Activated naive CD4-positive, alpha-beta T cell treated with anti-CD3 and anti-CD28 coated beads for 36 hours (primary cell): ENCODE data around the gene SOX2. TPM values are rescaled to one million over a fixed set of nuclear protein-coding genes. Genes with fewer than 3 reads are reported as not detected.

Experiments used
- CTCF ChIA-PET: fragments of 350-600 bp; sonication (Branson Sonifier 250); formaldehyde crosslinking; loops from one replicate; lab custom pipeline; 2021; ENCODE audit warnings: antibody characterized with exemption; lab: Charles Lee
- DNase-seq: peaks from one replicate; pipeline ENCODE4 v3.0.0-alpha.2; 2020
- H3K27ac Mint-ChIP-seq: one replicate; pipeline ENCODE4 v1.8.0; 2021; ENCODE audit warnings: mild to moderate bottlenecking, mixed read lengths
- H3K27me3 Mint-ChIP-seq: one replicate; pipeline ENCODE4 v1.8.0; 2021; ENCODE audit warnings: low read depth, mixed read lengths
- H3K36me3 Mint-ChIP-seq: one replicate; pipeline ENCODE4 v1.8.0; 2021; ENCODE audit warnings: low read depth, mixed read lengths
- H3K4me1 Mint-ChIP-seq: one replicate; pipeline ENCODE4 v1.8.0; 2021; ENCODE audit warnings: low read depth, mixed read lengths
- H3K4me3 Mint-ChIP-seq: one replicate; pipeline ENCODE4 v1.8.0; 2021; ENCODE audit warnings: mild to moderate bottlenecking, moderate library complexity, mixed read lengths
- H3K9me3 Mint-ChIP-seq: one replicate; pipeline ENCODE4 v1.8.0; 2021; ENCODE audit warnings: mixed read lengths
- intact Hi-C: fragments of 100-400 bp; cut with micrococcal nuclease; formaldehyde crosslinking; loops from one replicate; pipeline ENCODE4 v1.15.1; 2023
- total RNA-seq, 2 experiments: library from RNA; stranded (reverse); gene quantifications; one replicate each; pipeline ENCODE4 v1.2.3, GENCODE V29; 2021

SOX2 gene
- total RNA-seq, 2 experiments from 2014 or later = not detected

DNA sequence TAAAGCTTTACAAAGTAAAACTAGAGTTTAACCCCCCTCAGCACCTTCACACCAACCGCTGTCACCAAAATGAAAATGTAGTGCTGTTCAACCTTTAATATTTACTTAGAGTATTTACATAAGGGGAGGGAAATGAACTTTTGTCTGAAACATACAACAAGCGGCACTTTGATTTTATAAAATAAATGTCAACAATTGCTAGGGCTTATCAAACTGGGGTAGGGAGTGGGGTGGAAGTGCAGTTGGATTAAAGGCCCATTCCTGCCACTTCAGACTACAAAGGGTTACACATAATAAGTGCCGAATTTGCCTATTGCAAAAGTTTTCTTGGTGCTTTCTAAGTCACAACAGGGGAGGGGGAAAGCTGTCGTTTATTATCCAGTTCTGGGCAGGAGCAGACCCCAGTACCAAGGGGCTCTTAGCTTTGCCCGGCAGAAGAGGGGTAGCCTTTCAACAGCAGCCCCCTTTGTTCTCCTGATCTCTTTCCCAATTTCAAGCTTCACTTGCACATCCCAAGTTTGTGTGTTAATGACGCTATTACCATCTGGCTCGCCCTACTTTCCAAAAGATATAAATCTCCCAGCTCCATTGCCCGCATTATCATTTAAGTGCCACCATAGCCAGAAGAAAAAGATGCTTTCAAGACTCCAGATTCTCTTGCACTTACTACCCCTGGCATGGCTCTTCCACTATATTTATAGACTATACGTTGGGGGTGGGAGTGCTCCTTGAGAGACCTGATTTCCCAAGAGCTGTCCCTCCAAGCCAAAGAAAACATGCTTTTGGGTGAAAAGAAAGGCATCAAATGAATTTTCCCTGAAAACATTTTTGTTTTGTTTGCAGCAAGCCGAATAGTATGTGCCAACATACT, 17.0 kb downstream of the SOX2 start:
- intact Hi-C loops = loop anchor here (5.0 kb wide), 1 partner anchor 954 kb away; no protein-coding TSS in a partner anchor
- Mint-ChIP-seq H3K9me3 (peaks cover 10% of the 10 kb centered on the region), H3K27ac (no peak overlapping the region)

DNA sequence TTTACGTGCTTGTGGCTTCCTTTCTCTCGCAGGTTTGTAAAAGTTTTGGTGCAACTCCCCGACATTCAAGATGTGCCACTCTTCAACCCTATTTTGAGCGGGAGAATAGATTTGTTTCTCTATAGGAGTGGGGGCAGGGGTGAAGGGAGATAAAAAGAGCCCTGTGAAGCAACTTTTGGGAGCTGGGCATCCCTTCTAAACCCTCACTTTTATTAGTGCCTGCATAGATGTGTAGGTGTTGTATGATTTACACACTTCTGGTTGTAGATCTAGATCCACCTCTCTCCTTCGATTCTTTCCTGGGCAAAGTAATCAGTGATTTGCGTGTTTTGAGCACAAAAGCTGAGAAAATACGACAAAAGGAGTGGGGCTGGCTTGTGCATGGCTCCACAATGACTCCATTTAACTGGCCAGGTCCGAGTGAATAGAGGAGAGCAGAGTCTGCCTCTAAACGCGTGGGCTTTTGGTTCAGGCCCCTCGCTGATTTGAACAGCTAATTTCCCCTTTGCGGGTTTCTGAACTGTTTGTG, 17.7 kb downstream of the SOX2 start:
- DNase-seq = no peak
- Mint-ChIP-seq H3K4me3 (no peak overlapping the region), H3K9me3 (peaks cover 3% of the 10 kb centered on the region), H3K27me3 (peaks cover 72% of the 10 kb centered on the region), H3K4me1 (peaks cover 18% of the 10 kb centered on the region), H3K36me3 (peaks cover 9% of the 10 kb centered on the region), H3K27ac (no peak overlapping the region)
- intact Hi-C loops = loop anchor here (5.0 kb wide), 1 partner anchor 953 kb away; no protein-coding TSS in a partner anchor
- CTCF ChIA-PET = interaction anchor here (0.8 kb wide), 1 partner anchor 27 kb away, joined by 3 read pairs; no protein-coding TSS in a partner anchor

More for the DNA sequence above, 17.0 kb downstream of the SOX2 start:
- H3K4me1 Mint-ChIP-seq = peaks cover 22% of the 10 kb centered on the region
- peaks cover 77% of the 10 kb centered on the region for H3K27me3 Mint-ChIP-seq
- CTCF ChIA-PET = interaction anchor here (0.8 to 1.1 kb wide), 3 partner anchors 22 to 27 kb away, joined by 3 to 4 read pairs (median 3); no protein-coding TSS in a partner anchor
- no peak overlapping the region for H3K4me3 Mint-ChIP-seq
- peaks cover 12% of the 10 kb centered on the region for H3K36me3 Mint-ChIP-seq
- no peak for DNase-seq

DNA sequence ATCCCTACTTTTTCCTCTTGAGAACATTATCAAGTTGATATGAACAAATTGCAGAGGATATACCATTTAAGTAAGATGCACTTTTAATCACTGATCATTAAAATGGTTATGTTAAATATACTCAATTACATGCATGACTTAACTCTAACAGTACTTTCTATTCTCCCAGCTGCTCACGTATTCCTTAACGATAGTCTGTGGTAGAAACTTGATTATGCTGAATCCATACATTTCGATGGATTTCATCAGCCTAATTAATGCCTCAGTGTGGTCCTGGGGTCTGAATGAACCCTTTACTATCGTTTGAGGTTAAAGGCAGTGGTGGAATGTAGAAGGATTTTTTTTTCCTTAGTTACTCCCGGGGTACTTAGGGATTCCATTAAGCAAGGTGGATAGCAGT, 18.6 kb downstream of the SOX2 start:
- H3K4me1 Mint-ChIP-seq = peaks cover 17% of the 10 kb centered on the region
- no peak overlapping the region for H3K4me3 Mint-ChIP-seq
- CTCF ChIA-PET = no interaction called here
- no peak overlapping the region for H3K27ac Mint-ChIP-seq
- peaks cover 72% of the 10 kb centered on the region for H3K27me3 Mint-ChIP-seq
- DNase-seq = no peak
- H3K9me3 Mint-ChIP-seq = peaks cover 2% of the 10 kb centered on the region
- intact Hi-C loops = no loop called here
- H3K36me3 Mint-ChIP-seq = peaks cover 5% of the 10 kb centered on the region

DNA sequence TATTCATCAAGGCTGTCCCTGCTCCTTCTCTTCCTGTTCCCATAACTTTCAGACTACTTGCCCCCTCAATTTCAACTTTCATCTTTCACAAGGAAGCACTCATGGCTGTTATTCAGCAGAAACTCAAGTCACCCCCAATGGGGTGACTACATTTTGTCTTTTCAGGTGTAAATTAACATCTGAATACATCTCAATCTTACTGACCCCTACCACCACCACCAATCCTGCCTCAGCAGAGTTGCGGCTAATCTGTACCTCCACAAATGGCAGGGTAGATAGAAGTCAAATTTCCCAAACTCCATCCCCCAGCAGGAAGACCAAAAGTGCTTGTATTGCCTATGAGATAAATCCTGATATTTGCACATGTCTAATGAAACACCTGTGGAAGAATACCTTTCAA, 19.2 kb downstream of the SOX2 start:
- CTCF ChIA-PET = no interaction called here
- H3K9me3 Mint-ChIP-seq = no peaks in the 10 kb centered on the region
- intact Hi-C loops = no loop called here
- no peak overlapping the region for H3K27ac Mint-ChIP-seq
- H3K27me3 Mint-ChIP-seq = peaks cover 70% of the 10 kb centered on the region
- H3K4me3 Mint-ChIP-seq = no peak overlapping the region
- peaks cover 15% of the 10 kb centered on the region for H3K4me1 Mint-ChIP-seq
- no peak for DNase-seq
- H3K36me3 Mint-ChIP-seq = peaks cover 3% of the 10 kb centered on the region

DNA sequence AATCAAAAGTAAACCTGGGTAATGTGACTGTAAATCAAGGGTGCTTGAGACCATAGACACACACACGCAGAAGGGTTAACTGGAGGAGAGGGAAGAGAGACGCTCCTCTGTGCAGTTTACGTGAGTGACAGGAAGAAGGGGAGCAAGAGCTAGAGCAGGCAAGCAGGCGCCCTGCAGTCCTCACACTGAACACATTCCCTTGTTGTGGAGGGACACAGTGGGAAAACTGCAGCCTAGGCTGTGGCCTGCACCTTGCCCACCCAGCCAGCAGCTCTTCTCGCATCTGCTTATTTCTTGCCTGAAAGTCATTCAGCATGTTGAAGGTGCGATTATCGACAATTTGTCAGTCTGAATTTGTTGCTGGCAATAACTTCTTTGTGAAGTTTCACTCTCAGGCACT, 24.2 kb downstream of the SOX2 start:
- intact Hi-C loops = no loop called here
- Mint-ChIP-seq H3K4me1 (no peaks in the 10 kb centered on the region), H3K27ac (no peak overlapping the region), H3K9me3 (no peaks in the 10 kb centered on the region), H3K4me3 (no peak overlapping the region), H3K27me3 (peaks cover 30% of the 10 kb centered on the region), H3K36me3 (no peaks in the 10 kb centered on the region)
- no peak for DNase-seq
- CTCF ChIA-PET = no interaction called here

DNA sequence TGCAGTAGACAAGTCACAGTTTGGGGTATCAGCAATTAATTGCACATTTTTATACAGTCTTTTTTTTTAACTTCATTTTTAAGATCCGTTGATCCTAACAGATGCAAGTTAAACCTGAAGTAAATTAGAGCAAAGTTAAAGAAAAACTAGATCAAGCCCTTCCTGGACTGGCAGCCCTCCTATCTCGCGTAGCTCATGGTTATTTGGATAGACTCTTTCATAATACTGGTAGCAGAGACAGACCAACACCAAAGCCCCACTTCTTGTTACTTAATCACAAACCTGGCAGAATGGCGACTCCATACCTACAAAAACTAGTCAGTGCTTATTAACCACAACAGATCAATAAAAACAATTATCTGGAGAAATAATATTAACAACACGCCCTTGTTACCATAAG, 26.8 kb downstream of the SOX2 start:
- Mint-ChIP-seq H3K4me3 (no peak overlapping the region), H3K36me3 (no peaks in the 10 kb centered on the region), H3K27ac (no peak overlapping the region), H3K4me1 (no peaks in the 10 kb centered on the region), H3K27me3 (peaks cover 15% of the 10 kb centered on the region), H3K9me3 (no peaks in the 10 kb centered on the region)
- CTCF ChIA-PET = interaction anchor here (0.7 kb wide), 1 partner anchor 371 kb away, joined by 4 read pairs; no protein-coding TSS in a partner anchor
- no peak for DNase-seq
- intact Hi-C loops = no loop called here

DNA sequence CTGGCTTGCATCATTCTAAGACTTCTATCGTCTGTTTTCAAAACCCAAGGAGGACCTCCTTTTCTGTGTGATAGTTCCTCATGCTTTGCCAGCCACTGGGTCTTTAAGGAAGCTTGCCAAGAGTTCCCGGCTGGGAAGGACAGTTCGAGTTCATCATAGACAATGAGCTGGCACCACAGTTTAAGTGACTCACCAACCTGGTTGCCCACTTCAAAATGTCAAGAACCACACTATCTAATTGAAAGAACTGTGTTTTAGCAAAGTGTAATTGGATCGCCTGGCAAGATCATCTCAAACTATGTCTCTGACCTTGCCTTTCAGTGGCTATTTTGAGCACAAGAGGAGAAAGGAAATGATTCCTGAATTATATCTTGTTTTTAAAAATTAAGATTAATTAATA, 27.9 kb downstream of the SOX2 start:
- H3K27me3 Mint-ChIP-seq = peaks cover 11% of the 10 kb centered on the region
- no peak overlapping the region for H3K27ac Mint-ChIP-seq
- DNase-seq = no peak
- no peaks in the 10 kb centered on the region for H3K9me3 Mint-ChIP-seq
- CTCF ChIA-PET = no interaction called here
- no peaks in the 10 kb centered on the region for H3K36me3 Mint-ChIP-seq
- no peak overlapping the region for H3K4me3 Mint-ChIP-seq
- H3K4me1 Mint-ChIP-seq = no peaks in the 10 kb centered on the region
- intact Hi-C loops = no loop called here

DNA sequence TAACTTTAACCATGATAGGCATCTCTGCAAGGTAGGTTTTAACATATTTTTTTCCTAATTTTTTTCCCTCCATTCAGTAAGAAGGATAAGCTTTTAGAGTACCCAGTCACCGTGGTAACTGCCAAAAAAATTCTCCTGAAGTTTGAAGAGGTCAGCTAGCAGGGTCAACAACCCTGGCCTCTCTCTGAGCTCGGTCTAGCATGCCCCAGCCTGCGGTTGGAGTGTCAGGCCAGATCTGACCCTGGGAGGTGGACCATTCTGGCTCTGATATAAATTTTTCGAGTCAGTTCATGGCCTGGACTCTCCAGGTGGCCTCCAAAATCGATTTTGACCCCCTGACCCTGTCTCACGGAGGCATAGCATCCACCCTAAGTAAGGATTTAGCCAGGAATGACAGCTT, 29.7 kb downstream of the SOX2 start:
- DNase-seq = no peak
- peaks cover 1% of the 10 kb centered on the region for H3K9me3 Mint-ChIP-seq
- no peak overlapping the region for H3K27ac Mint-ChIP-seq
- H3K27me3 Mint-ChIP-seq = peaks cover 11% of the 10 kb centered on the region
- intact Hi-C loops = no loop called here
- no peaks in the 10 kb centered on the region for H3K36me3 Mint-ChIP-seq
- H3K4me3 Mint-ChIP-seq = no peak overlapping the region
- CTCF ChIA-PET = no interaction called here
- no peaks in the 10 kb centered on the region for H3K4me1 Mint-ChIP-seq

DNA sequence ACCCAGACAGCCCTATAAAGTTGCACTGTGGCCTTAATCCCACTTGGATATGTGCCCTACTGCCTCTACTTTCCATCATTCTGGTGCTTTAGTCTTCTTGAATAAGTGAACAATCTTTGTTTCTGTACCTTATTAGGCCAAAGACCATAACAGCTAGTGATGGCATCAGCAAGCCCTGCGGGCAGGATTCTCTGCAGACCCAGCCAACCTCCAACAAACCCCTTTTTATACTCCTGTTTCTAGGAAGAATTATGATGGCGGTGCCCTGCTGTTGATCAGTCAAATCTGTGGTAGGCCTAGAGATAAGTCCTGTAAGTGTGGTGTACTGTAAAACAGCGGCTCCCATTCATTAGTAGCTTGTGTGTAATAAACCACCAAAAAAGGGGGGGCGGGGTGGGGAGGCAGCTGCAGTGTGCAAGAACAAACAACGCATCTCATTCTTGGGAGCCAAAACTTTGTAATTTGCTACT, 40.5 kb downstream of the SOX2 start:
- CTCF ChIA-PET = no interaction called here
- peaks cover 18% of the 10 kb centered on the region for H3K27me3 Mint-ChIP-seq
- no peaks in the 10 kb centered on the region for H3K4me1 Mint-ChIP-seq
- no peak overlapping the region for H3K27ac Mint-ChIP-seq
- no peak for DNase-seq
- intact Hi-C loops = no loop called here
- H3K36me3 Mint-ChIP-seq = no peaks in the 10 kb centered on the region
- no peak overlapping the region for H3K4me3 Mint-ChIP-seq
- no peaks in the 10 kb centered on the region for H3K9me3 Mint-ChIP-seq

DNA sequence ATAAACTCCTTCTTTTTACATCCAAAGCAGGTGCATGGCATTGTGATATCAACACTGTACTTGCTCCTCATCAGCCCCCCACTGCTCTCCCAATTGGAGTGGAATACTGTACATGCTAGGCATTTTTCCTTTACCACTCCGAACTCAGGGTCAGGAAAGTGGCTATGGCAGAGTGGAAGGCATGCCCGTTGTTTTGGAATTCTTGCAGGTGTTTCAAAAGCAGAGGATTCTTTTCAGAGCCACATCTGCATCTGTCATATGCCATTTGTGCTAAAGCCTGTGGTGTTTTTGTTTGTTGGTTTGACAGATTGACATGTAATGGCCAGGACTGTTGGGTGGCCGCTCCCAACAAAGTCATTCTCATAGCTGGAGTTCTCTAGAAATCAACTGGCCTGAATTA, 41.7 kb downstream of the SOX2 start:
- intact Hi-C loops = no loop called here
- Mint-ChIP-seq H3K27ac (no peak overlapping the region), H3K9me3 (no peaks in the 10 kb centered on the region), H3K4me3 (no peak overlapping the region), H3K27me3 (peaks cover 18% of the 10 kb centered on the region), H3K4me1 (no peaks in the 10 kb centered on the region), H3K36me3 (no peaks in the 10 kb centered on the region)
- CTCF ChIA-PET = no interaction called here
- DNase-seq = no peak

DNA sequence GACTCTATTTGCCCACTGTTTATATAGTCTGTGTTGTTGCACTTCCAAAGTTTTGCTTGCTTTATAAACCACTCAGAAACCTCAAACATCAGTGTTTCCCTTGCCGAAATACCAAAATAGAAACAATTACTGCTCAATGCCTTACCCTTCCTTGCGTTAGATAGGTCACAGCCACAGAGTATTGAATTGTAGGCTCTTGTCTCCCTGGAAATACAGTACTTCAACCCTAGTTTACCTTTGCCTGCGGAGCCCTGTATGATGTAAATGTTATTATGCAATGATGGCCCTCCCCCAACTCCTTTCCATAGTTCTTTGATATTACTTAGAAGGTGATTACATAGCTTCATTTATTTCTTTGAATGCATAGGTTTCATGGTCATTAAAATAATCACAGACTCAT, 44.2 kb downstream of the SOX2 start:
- no peak overlapping the region for H3K27ac Mint-ChIP-seq
- DNase-seq = no peak
- intact Hi-C loops = no loop called here
- CTCF ChIA-PET = no interaction called here
- no peak overlapping the region for H3K4me3 Mint-ChIP-seq
- no peaks in the 10 kb centered on the region for H3K9me3 Mint-ChIP-seq
- H3K27me3 Mint-ChIP-seq = peaks cover 12% of the 10 kb centered on the region
- no peaks in the 10 kb centered on the region for H3K36me3 Mint-ChIP-seq
- no peaks in the 10 kb centered on the region for H3K4me1 Mint-ChIP-seq

DNA sequence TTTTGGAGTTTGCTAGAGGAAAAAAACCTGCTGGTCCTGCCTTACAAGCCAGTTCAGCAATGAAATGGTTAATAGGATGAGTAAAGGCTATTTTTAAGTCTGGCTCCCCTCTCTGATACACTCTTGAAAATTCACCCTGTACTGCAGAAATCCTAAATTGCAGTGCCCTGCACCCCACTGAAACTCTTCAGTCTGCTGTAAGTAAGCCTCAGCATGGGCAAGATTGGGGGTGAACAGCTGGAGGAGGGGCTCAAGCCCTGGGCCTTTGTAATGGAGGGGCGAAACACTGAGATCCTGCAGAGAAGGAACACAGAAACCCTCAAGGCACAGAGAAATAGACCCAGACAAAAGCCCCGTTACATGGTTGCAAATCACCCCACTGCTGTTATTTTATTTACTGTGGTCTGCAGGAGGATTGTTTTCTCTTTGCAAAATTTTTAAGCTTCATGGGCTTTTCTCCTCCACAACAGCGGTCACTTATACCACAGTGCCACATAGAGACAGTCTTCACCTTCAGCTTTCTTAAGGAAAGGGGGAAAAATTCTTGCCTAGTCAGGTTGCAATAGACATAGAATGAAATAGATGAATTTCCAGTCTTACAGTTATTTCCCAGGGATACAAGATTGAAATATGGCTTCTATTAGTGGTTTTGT, 45.0 kb downstream of the SOX2 start:
- no peak overlapping the region for H3K4me3 Mint-ChIP-seq
- H3K27ac Mint-ChIP-seq = no peak overlapping the region
- no peaks in the 10 kb centered on the region for H3K9me3 Mint-ChIP-seq
- no peaks in the 10 kb centered on the region for H3K36me3 Mint-ChIP-seq
- CTCF ChIA-PET = no interaction called here
- no peak for DNase-seq
- intact Hi-C loops = no loop called here
- H3K27me3 Mint-ChIP-seq = peaks cover 12% of the 10 kb centered on the region
- no peaks in the 10 kb centered on the region for H3K4me1 Mint-ChIP-seq
